ENCODE measurements around the gene CHRNE. TPM values are rescaled to one million over a fixed set of nuclear protein-coding genes. Genes with fewer than 3 reads are reported as not detected.

CHRNE gene
- total RNA-seq, 2 donors from 2014 or later, result 0.43 to 0.81 TPM

Other genes starting within 250 kb of the CHRNE start
- 10 to 100 TPM; 25.8 to 35.5 TPM for gene PELP1, start 199.0 kb downstream of the CHRNE start, total RNA-seq
- gene ARRB2, start 192.5 kb downstream of the CHRNE start, total RNA-seq, result 10 to 100 TPM; 27.2 to 45.1 TPM
- 10 to 100 TPM; 21.8 to 26.7 TPM for gene MED11, start 171.7 kb downstream of the CHRNE start, total RNA-seq
- gene ZMYND15, start 163.3 kb downstream of the CHRNE start, total RNA-seq, result 1 to 10 TPM; 1.1 to 1.9 TPM
- 10 to 100 TPM; 36.2 to 52.3 TPM for gene CXCL16, start 163.2 kb downstream of the CHRNE start, total RNA-seq
- 10 to 100 TPM; 17.3 to 26.9 TPM for gene TM4SF5, start 131.2 kb downstream of the CHRNE start, total RNA-seq
- under 1 TPM; 0.73 to 0.79 TPM for gene VMO1, start 116.7 kb downstream of the CHRNE start, total RNA-seq
- gene GLTPD2, start 114.1 kb downstream of the CHRNE start, total RNA-seq, result under 1 TPM; 0.49 to 0.61 TPM
- 10 to 100 TPM; 79.4 to 99.6 TPM for gene PSMB6, start 106.9 kb downstream of the CHRNE start, total RNA-seq
- gene PLD2, start 95.9 kb downstream of the CHRNE start, total RNA-seq, result 10 to 100 TPM; 26.1 to 27.5 TPM
- 100 to 1,000 TPM; 193 to 205 TPM for gene MINK1, start 69.8 kb downstream of the CHRNE start, total RNA-seq
- gene C17orf107, start 3.6 kb downstream of the CHRNE start, total RNA-seq, result 1 to 10 TPM; 1.3 to 1.8 TPM
- not detected for gene GP1BA, start 29.2 kb upstream of the CHRNE start, total RNA-seq
- gene SLC25A11, start 36.9 kb upstream of the CHRNE start, total RNA-seq, result 10 to 100 TPM; 77.5 to 90.0 TPM
- gene RNF167, start 37.2 kb upstream of the CHRNE start, total RNA-seq, result 100 to 1,000 TPM in 1 of 2 donors, 10 to 100 TPM in 1; 96.5 to 105 TPM
- gene PFN1, start 45.4 kb upstream of the CHRNE start, total RNA-seq, result 100 to 1,000 TPM; 720 to 812 TPM
- gene ENO3, start 48.0 kb upstream of the CHRNE start, total RNA-seq, result 1 to 10 TPM; 7.3 to 8.9 TPM
- 10 to 100 TPM; 49.3 to 68.2 TPM for gene SPAG7, start 64.7 kb upstream of the CHRNE start, total RNA-seq
- gene CAMTA2, start 84.6 kb upstream of the CHRNE start, total RNA-seq, result 10 to 100 TPM; 49.1 to 52.2 TPM
- 1 to 10 TPM; 1.9 TPM for gene INCA1, start 94.4 kb upstream of the CHRNE start, total RNA-seq
- gene KIF1C, start 94.9 kb upstream of the CHRNE start, total RNA-seq, result 100 to 1,000 TPM; 212 to 226 TPM
- gene SLC52A1, start 132.3 kb upstream of the CHRNE start, total RNA-seq, result 1 to 10 TPM; 2.4 to 2.5 TPM
- gene ZFP3, start 175.4 kb upstream of the CHRNE start, total RNA-seq, result 1 to 10 TPM; 8.0 to 8.6 TPM
- 1 to 10 TPM; 7.1 to 7.7 TPM for gene ZNF232, start 208.8 kb upstream of the CHRNE start, total RNA-seq
- under 1 TPM; 0.08 to 0.12 TPM for gene USP6, start 212.9 kb upstream of the CHRNE start, total RNA-seq